ENCODE data around the gene EVI5.

GRCh38 chr1:92795166-92795565, 10.3 kb upstream of the EVI5 start:
- TF ChIP-seq CTCF (IDR thresholded peaks at IDR 0.05) (no peak), POLR2A (IDR thresholded peaks at IDR 0.05) (no peak), POLR2AphosphoS5 (IDR thresholded peaks at IDR 0.05; ENCODE audit: insufficient read depth in 1 of 2, low read depth in 1 of 2) (no peak)
